Sigmoid colon (tissue), 7 donors: ENCODE results near the gene NEMF. TPM values are rescaled to one million over a fixed set of nuclear protein-coding genes. Genes with fewer than 3 reads are reported as not detected.

Source experiments
- DNase-seq: peaks from one replicate; pipeline ENCODE4 v3.0.0-alpha.2; 2019
- H3K27ac ChIP-seq, 4 donors: fragments of 200-600 bp; sonication (generic); one replicate each; pipeline ENCODE4 v1.5.1; 2016 to 2019; ENCODE audit warnings: mild to moderate bottlenecking in 1 of 4
- H3K27me3 ChIP-seq, 3 donors: fragments of 200-600 bp; sonication (generic); one replicate each; pipeline ENCODE4 v1.5.1; 2019; ENCODE audit warnings: mild to moderate bottlenecking in 1 of 3
- H3K36me3 ChIP-seq, 4 donors: fragments of 200-600 bp; sonication (generic); one replicate each; pipeline ENCODE4 v1.5.1; 2016 to 2019
- H3K4me1 ChIP-seq, 4 donors: fragments of 200-600 bp; sonication (generic); one replicate each; pipeline ENCODE4 v1.5.1; 2017 to 2019
- H3K4me3 ChIP-seq, 4 donors: fragments of 200-600 bp; sonication (generic); one replicate each; pipeline ENCODE4 v1.5.1; 2017 to 2019; ENCODE audit warnings: mild to moderate bottlenecking in 2 of 4, moderate library complexity in 1 of 4
- H3K9me3 ChIP-seq, 4 donors: fragments of 200-600 bp in 3 of 4; sonication (generic) in 3 of 4; one replicate each; pipeline versions ENCODE4 v1.5.1 to v1.6.1; 2013 to 2019
- CTCF ChIP-seq, 4 experiments: fragments of 450-650 bp in 3 of 4; fragments of 200-600 bp in 1 of 4; IDR thresholded peaks; one replicate each; pipeline ENCODE4 v1.5.1; 2016 to 2019; ENCODE audit warnings: antibody characterized with exemption in 4 of 4, mild to moderate bottlenecking in 3 of 4, moderate library complexity in 2 of 4
- EP300 ChIP-seq, 4 donors: sonication (generic); formaldehyde crosslinking; IDR thresholded peaks; one replicate each; pipeline ENCODE4 v1.6.1; 2017; ENCODE audit warnings: antibody characterized with exemption in 4 of 4
- POLR2A ChIP-seq, 2 donors: fragments of 450-650 bp; IDR thresholded peaks; one replicate each; pipeline ENCODE4 v1.6.1; 2016; ENCODE audit warnings: antibody characterized with exemption in 2 of 2, mild to moderate bottlenecking in 2 of 2, moderate library complexity in 2 of 2
- POLR2AphosphoS5 ChIP-seq, 4 donors: sonication (generic); formaldehyde crosslinking; IDR thresholded peaks; one replicate each; pipeline ENCODE4 v1.6.1; 2017; ENCODE audit warnings: antibody characterized with exemption in 4 of 4
- WGBS, 2 donors: extraction: QIAGEN DNeasy Blood & Tissue Kit; methylation state at CpG; one replicate each; pipeline ENCODE4 v1.1.7; 2013; 5-methylcytosine and 5-hydroxymethylcytosine counted together
- intact Hi-C: fragments of 100-400 bp; cut with DNase I; formaldehyde crosslinking; loops from one replicate; pipeline ENCODE4 v1.15.1; 2023
- polyA plus RNA-seq, 3 donors: library from polyadenylated mRNA; stranded (reverse); fragments of 200-250 nt; gene quantifications; one replicate each; pipeline ENCODE4 v1.2.3, GENCODE V29; 2013
- total RNA-seq, 4 donors: library from RNA; depleted of rRNA; stranded (reverse); fragments of >200 nt; gene quantifications; one replicate each; pipeline ENCODE4 v1.1.0, GENCODE V29; 2016
- donor health status: healthy with polysubstance abuse.
- donor health status: Bipolar disorder and iron deficiency.
- donor health status: healthy.

The NEMF gene
- total and polyA plus RNA-seq, 7 donors: 18.0 to 121 (median 73.7) TPM

GRCh38 chr14:49893309-49894213, 41.0 kb upstream of the NEMF start:
- Histone ChIP-seq H3K27me3 (no peaks in the 10 kb centered on the region), H3K36me3 (peaks cover 0 to 8% (median 0%) of the 10 kb centered on the region in 4 donors), H3K9me3 (no peaks in the 10 kb centered on the region), H3K27ac (peak overlapping the region; percentile 91 to 100 (median 99)), H3K4me1 (peaks cover 0 to 51% (median 50%) of the 10 kb centered on the region in 4 donors), H3K4me3 (peak overlapping the region; percentile 60 to 96 (median 88))
- peak; percentile 84 for DNase-seq
- intact Hi-C loops: loop anchor here (2.0 to 5.0 kb wide), 4 partner anchors 107 to 419 kb away; partner anchors contain the start of genes DMAC2L and L2HGDH
- WGBS, 2 donors: 0% methylated on average over 85 of the region's 85 CpGs
- TF ChIP-seq CTCF (IDR thresholded peaks at IDR 0.05) (no peak), EP300 (IDR thresholded peaks at IDR 0.05) (no peak)

DNA sequence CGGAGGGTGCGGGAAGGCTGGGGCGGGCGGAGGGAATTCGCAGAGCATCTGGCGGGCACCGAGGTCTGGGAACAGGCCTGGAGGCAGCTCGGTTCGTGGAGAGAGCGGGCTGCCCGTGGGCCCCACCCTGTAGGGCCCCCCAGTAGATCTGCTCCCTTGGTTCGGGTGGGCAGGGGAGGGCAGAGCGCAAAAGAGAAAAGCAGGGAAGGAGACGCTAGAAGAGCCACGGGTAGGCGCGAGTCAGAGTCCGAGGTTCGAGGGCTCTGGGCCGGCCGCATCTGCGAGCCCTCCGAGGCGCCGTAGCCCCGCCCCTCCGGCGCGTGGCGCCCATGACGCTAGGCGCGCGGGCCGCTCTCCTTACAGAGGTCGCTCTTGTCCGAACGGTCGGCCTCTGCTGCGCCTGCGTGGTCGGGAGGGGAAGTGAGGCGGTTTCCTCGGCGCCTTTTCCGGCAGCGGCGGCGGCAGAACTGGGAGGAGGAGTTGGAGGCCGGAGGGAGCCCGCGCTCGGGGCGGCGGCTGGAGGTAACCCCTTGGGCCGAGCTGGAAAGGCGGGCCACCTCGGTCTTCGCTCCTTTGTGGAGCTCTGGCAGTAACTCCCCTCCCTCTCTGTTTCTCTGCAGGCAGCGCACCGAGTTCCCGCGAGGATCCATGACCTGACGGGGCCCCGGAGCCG, 40.2 kb upstream of the NEMF start, which contains the start of gene ARF6:
Gene ARF6, plus strand, starts transcription at position 447 of the 673 bp plus-strand sequence. CDS start 655 bp downstream, outside the sequence.
- Histone ChIP-seq H3K36me3 (peaks cover 0 to 8% (median 0%) of the 10 kb centered on the region in 4 donors), H3K27me3 (no peaks in the 10 kb centered on the region), H3K27ac (peak within 1 kb of the TSS; percentile 91 to 100 (median 99)), H3K4me3 (peak within 1 kb of the TSS; percentile 60 to 96 (median 88)), H3K4me1 (peaks cover 0 to 44% (median 42%) of the 10 kb centered on the region in 4 donors), H3K9me3 (no peaks in the 10 kb centered on the region)
- 0% methylated on average over 66 of the region's 66 CpGs for WGBS, 2 donors
- DNase-seq: peak; percentile 99
- intact Hi-C loops: loop anchor here (1.0 to 5.0 kb wide), 5 partner anchors 24 to 420 kb away; partner anchors contain the start of genes DMAC2L and L2HGDH
- TF ChIP-seq POLR2AphosphoS5 (IDR thresholded peaks at IDR 0.05) (peak; percentile 92 to 98 (median 97)), POLR2A (IDR thresholded peaks at IDR 0.05) (peak; percentile 94 to 95), EP300 (IDR thresholded peaks at IDR 0.05) (peak in 1 of 4 donors; percentile 77), CTCF (IDR thresholded peaks at IDR 0.05) (no peak)

GRCh38 chr14:49892301-49892635, 39.7 kb upstream of the NEMF start:
- TF ChIP-seq CTCF (IDR thresholded peaks at IDR 0.05) (no peak), POLR2A (IDR thresholded peaks at IDR 0.05) (no peak), POLR2AphosphoS5 (IDR thresholded peaks at IDR 0.05) (no peak), EP300 (IDR thresholded peaks at IDR 0.05) (no peak)
- peak; percentile 90 for DNase-seq
- no peaks in the 10 kb centered on the region for H3K27me3 ChIP-seq
- intact Hi-C loops: loop anchor here (1.0 to 5.0 kb wide), 5 partner anchors 24 to 421 kb away; partner anchors contain the start of genes DMAC2L and L2HGDH
- H3K9me3 ChIP-seq: no peaks in the 10 kb centered on the region
- H3K4me3 ChIP-seq: peak overlapping the region; percentile 60 to 96 (median 88)
- peaks cover 0 to 8% (median 0%) of the 10 kb centered on the region in 4 donors for H3K36me3 ChIP-seq
- 1% methylated on average over 12 of the region's 12 CpGs for WGBS, 2 donors
- peaks cover 0 to 42% (median 38%) of the 10 kb centered on the region in 4 donors for H3K4me1 ChIP-seq
- peak overlapping the region; percentile 91 to 100 (median 99) for H3K27ac ChIP-seq

- Histone ChIP-seq H3K27ac (no peak overlapping the region), H3K36me3 (no peaks in the 10 kb centered on the region), H3K9me3 (no peaks in the 10 kb centered on the region), H3K4me3 (no peak overlapping the region), H3K4me1 (peaks cover 0 to 8% (median 7%) of the 10 kb centered on the region in 4 donors), H3K27me3 (no peaks in the 10 kb centered on the region)
- intact Hi-C loops: no loop called here
- TF ChIP-seq POLR2A (IDR thresholded peaks at IDR 0.05) (no peak), CTCF (IDR thresholded peaks at IDR 0.05) (no peak), EP300 (IDR thresholded peaks at IDR 0.05) (no peak), POLR2AphosphoS5 (IDR thresholded peaks at IDR 0.05) (no peak)
- WGBS, 2 donors: 10 to 54% methylated on average over 2 of the region's 2 CpGs
- no peak for DNase-seq
Observed at GRCh38 chr14:49888293-49888692, 35.7 kb upstream of the NEMF start.
